Uterus (tissue), 4 donors: ENCODE measurements around the gene MDC1. TPM values are rescaled to one million over a fixed set of nuclear protein-coding genes. Genes with fewer than 3 reads are reported as not detected.
A peak's percentile ranks its signal among the peaks of the same experiment; 100 is the strongest.

Source experiments
- DNase-seq, 2 donors: peaks; one replicate each; pipeline ENCODE4 v3.0.0-alpha.2; 2019 to 2020
- H3K27ac ChIP-seq, 2 donors: fragments of 200-600 bp; sonication (generic); 1 replicate in 1 of 2; 2 replicates in 1 of 2; pipeline ENCODE4 v1.5.1; 2016 to 2018
- H3K27me3 ChIP-seq, 2 donors: fragments of 200-600 bp; sonication (generic); one replicate each; pipeline ENCODE4 v1.5.1; 2018 to 2019; ENCODE audit warnings: control low read depth in 1 of 2
- H3K36me3 ChIP-seq, 2 donors: fragments of 200-600 bp; sonication (generic); one replicate each; pipeline ENCODE4 v1.5.1; 2019; ENCODE audit warnings: control low read depth in 1 of 2
- H3K4me1 ChIP-seq, 2 donors: fragments of 200-600 bp; sonication (generic); one replicate each; pipeline ENCODE4 v1.5.1; 2018 to 2019; ENCODE audit warnings: control low read depth in 1 of 2
- H3K4me3 ChIP-seq, 2 donors: fragments of 200-600 bp; sonication (generic); 1 replicate in 1 of 2; 2 replicates in 1 of 2; pipeline ENCODE4 v1.5.1; 2018 to 2019; ENCODE audit warnings: mild to moderate bottlenecking in 1 of 2
- H3K9me3 ChIP-seq, 2 donors: fragments of 200-600 bp; sonication (generic); one replicate each; pipeline ENCODE4 v1.5.1; 2019; ENCODE audit warnings: control low read depth in 1 of 2
- CTCF ChIP-seq, 4 experiments: fragments of 200-600 bp in 2 of 4; fragments of 450-650 bp in 2 of 4; sonication (generic) in 2 of 4; IDR thresholded peaks; one replicate each; pipeline ENCODE4 v1.5.1; 2016 to 2019; ENCODE audit warnings: antibody characterized with exemption in 4 of 4, mild to moderate bottlenecking in 2 of 4, moderate library complexity in 1 of 4
- POLR2A ChIP-seq, 2 donors: fragments of 450-650 bp; IDR thresholded peaks; one replicate each; pipeline ENCODE4 v1.6.1; 2016; ENCODE audit warnings: antibody characterized with exemption in 2 of 2, mild to moderate bottlenecking in 1 of 2, moderate library complexity in 1 of 2
- intact Hi-C: fragments of 100-400 bp; cut with DNase I; formaldehyde crosslinking; loops from one replicate; pipeline ENCODE4 v1.15.1; 2023; ENCODE audit warnings: low total_unique reads
- total RNA-seq, 4 donors: library from RNA; depleted of rRNA in 3 of 4; stranded (reverse); fragments of >200 nt in 3 of 4; gene quantifications; one replicate each; pipeline versions ENCODE4 v1.1.0 to v1.2.4, GENCODE V29; 2014 to 2023
- donor health status: DM: yes; HTN: yes; CAD: no.

The MDC1 gene
- total RNA-seq, 4 donors from 2014 or later, result 3.1 to 61.9 (median 10.2) TPM

DNA sequence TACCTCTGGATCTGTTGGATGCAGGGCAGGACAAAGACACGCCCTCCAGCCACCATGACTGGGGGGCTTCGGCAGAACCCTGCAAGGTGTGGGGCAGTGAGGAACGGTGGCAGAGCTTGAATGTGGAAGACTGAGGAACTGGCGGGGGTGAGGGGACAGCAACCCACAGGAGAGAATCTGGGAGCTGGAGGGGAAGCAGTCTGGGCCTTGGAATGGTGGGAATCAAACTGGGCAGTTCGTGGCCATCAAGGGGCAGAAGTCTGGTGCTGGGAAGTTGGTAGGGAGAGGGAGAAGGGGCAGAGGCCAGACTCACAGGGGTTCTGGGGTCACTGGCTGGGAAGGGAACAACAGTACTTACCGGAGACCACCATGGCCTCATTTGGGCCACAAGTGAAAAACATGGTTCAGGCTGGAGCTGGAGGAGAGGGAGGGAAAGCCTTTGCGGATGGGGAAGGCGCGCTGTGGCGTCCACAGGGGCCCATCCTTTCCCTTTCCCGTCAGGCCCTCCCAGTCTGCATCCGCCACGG lies 24.8 kb upstream of the MDC1 start:
- Histone ChIP-seq H3K27ac (peak overlapping the region; percentile 96 to 99), H3K4me1 (peaks cover 8 to 12% of the 10 kb centered on the region in 2 donors), H3K4me3 (peak overlapping the region; percentile 81 to 88), H3K9me3 (no peaks in the 10 kb centered on the region), H3K27me3 (no peaks in the 10 kb centered on the region), H3K36me3 (no peaks in the 10 kb centered on the region)
- DNase-seq, result no peak
- intact Hi-C loops, result loop anchor here (5.0 kb wide), 1 partner anchor 135 kb away; no protein-coding TSS in a partner anchor
- TF ChIP-seq POLR2A (IDR thresholded peaks at IDR 0.05) (no peak), CTCF (IDR thresholded peaks at IDR 0.05) (no peak)

GRCh38 chr6:30741063-30741779 lies 24.1 kb upstream of the MDC1 start:
- peak overlapping the region; percentile 96 to 99 for H3K27ac ChIP-seq
- peak overlapping the region; percentile 81 to 88 for H3K4me3 ChIP-seq
- no peaks in the 10 kb centered on the region for H3K27me3 ChIP-seq
- TF ChIP-seq POLR2A (IDR thresholded peaks at IDR 0.05), result no peak
- no peak for TF ChIP-seq CTCF (IDR thresholded peaks at IDR 0.05)
- intact Hi-C loops, result loop anchor here (5.0 kb wide), 1 partner anchor 136 kb away; no protein-coding TSS in a partner anchor
- DNase-seq, result no peak
- H3K36me3 ChIP-seq, result no peaks in the 10 kb centered on the region
- H3K9me3 ChIP-seq, result no peaks in the 10 kb centered on the region
- peaks cover 8 to 12% of the 10 kb centered on the region in 2 donors for H3K4me1 ChIP-seq

DNA sequence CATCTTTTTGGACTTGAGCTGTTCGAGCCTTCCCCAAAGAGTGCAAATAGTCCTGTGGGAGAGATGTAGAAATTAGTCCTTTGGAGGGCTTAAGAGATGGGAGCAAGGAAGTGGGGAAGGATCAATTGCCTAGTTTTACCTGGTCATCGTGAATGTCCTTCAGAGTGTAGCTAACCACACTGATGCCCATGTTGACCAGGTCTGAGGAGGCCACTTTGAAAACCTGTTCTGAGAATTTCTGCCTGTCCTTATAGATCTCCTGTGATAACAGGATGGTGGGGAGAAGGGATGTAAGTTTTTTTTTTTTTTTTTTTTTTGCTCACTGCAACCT lies 23.4 kb upstream of the MDC1 start:
- DNase-seq, result no peak
- no peak overlapping the region for H3K4me3 ChIP-seq
- H3K27ac ChIP-seq, result peak overlapping the region; percentile 96 to 99
- H3K4me1 ChIP-seq, result peaks cover 8 to 12% of the 10 kb centered on the region in 2 donors
- intact Hi-C loops, result loop anchor here (5.0 kb wide), 1 partner anchor 137 kb away; no protein-coding TSS in a partner anchor
- no peaks in the 10 kb centered on the region for H3K36me3 ChIP-seq
- TF ChIP-seq CTCF (IDR thresholded peaks at IDR 0.05) (no peak), POLR2A (IDR thresholded peaks at IDR 0.05) (no peak)
- no peaks in the 10 kb centered on the region for H3K9me3 ChIP-seq
- no peaks in the 10 kb centered on the region for H3K27me3 ChIP-seq

- Histone ChIP-seq H3K27ac (no peak overlapping the region), H3K9me3 (no peaks in the 10 kb centered on the region), H3K4me3 (no peak overlapping the region), H3K27me3 (no peaks in the 10 kb centered on the region), H3K4me1 (peaks cover 8 to 12% of the 10 kb centered on the region in 2 donors), H3K36me3 (no peaks in the 10 kb centered on the region)
- intact Hi-C loops, result no loop called here
- DNase-seq, result no peak
- TF ChIP-seq CTCF (IDR thresholded peaks at IDR 0.05) (no peak), POLR2A (IDR thresholded peaks at IDR 0.05) (no peak)
These were observed 21.5 kb upstream of the MDC1 start for GRCh38 chr6:30738532-30738931.

DNA sequence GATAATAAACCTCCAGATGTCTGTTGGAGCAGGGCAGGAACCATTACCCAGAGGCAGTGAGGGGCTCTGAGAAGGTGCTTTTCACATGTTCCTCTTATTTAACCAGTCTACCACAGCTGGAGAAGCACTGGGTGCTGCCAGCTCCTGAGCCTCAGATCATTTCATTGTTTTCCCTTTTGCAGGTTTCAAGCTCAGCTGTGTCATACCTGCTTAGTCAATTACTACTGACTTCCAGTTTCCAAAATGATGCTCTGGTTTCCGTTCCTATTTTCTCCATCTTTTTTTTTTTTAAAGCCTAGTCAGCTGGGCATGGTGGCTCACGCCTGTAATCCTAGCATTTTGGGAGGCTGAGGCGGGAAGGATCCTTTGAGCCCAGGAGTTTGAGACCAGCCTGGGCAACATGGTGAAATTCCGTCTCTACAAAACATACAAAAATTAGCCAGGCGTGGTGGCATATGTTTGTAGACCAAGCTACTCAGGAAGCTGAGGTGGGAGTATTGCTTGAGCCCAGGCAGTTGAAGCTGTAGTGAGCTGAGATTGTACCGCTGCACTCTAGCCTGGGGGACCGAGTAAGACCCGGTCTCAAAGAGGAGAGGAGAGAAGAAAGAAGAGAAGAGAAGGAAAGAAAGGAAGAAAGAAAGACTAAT lies 18.7 kb upstream of the MDC1 start:
- no peak for DNase-seq
- Histone ChIP-seq H3K27me3 (no peaks in the 10 kb centered on the region), H3K9me3 (no peaks in the 10 kb centered on the region), H3K4me1 (no peaks in the 10 kb centered on the region), H3K4me3 (no peak overlapping the region), H3K27ac (no peak overlapping the region), H3K36me3 (no peaks in the 10 kb centered on the region)
- TF ChIP-seq CTCF (IDR thresholded peaks at IDR 0.05) (no peak), POLR2A (IDR thresholded peaks at IDR 0.05) (no peak)
- intact Hi-C loops, result no loop called here
